NCI-H187 (cell line): ENCODE data around the gene KEL.
A peak's percentile ranks its signal among the peaks of the same experiment; 100 is the strongest.
"Not testable (repeated sequence)": the region's sequence is repeated elsewhere in the genome, so short reads cannot be mapped to it uniquely, and the experiment has no call there.

Experiments
- DNase-seq, 2 experiments: peaks; one replicate each; lab custom pipeline; 2025; lab: John Stamatoyannopoulos, UW

The KEL gene, protein sequence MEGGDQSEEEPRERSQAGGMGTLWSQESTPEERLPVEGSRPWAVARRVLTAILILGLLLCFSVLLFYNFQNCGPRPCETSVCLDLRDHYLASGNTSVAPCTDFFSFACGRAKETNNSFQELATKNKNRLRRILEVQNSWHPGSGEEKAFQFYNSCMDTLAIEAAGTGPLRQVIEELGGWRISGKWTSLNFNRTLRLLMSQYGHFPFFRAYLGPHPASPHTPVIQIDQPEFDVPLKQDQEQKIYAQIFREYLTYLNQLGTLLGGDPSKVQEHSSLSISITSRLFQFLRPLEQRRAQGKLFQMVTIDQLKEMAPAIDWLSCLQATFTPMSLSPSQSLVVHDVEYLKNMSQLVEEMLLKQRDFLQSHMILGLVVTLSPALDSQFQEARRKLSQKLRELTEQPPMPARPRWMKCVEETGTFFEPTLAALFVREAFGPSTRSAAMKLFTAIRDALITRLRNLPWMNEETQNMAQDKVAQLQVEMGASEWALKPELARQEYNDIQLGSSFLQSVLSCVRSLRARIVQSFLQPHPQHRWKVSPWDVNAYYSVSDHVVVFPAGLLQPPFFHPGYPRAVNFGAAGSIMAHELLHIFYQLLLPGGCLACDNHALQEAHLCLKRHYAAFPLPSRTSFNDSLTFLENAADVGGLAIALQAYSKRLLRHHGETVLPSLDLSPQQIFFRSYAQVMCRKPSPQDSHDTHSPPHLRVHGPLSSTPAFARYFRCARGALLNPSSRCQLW

DNA sequence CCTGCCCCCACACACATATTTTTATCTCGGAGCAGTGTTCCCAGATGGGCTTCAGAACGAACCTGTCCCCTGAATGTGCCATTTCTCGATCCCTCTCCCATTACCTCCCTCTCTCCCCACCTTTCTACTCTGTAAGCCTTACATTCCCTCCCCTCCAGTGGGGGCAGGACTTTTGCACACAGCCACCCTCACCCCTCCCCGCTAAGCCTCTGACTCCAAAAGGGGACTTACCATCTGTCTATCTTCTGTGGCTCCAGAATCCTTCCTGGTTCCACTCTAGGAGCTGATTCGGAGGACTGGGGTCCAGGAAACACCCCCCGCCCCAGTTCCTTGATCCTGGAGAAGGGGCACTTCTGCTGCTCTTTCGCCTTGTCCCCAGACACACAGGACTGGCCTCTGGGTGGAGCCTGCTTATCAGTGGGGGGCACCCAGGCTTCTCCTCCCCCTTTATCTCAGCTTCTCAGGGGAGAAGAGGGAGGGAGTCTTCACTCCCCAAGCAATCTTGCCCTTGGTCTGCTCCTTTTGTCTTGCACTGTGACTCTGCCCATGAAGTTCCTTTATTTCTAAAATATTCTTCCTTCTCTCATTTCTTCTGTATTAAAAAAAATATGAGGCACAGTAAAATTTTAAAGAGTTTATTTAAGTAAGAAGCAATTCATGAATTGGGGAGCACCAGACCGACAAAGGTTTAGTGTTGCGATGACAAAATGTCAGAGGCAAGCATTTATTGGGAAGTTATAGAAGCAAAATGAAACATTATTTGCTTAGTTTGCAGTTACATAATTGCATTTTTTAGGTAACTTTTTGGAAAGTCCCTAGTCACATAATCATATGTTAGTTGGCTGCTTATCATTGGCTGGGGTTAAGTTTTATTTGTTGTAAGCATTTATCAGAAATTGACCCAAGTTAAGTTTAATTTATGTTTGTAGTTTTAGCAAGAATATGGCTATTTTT lies at the start of gene KEL:
TSS of gene KEL (minus strand) at position 391 of the 954 bp plus-strand sequence. CDS start at position 234, 157 bp downstream.
- no peak for DNase-seq

DNA sequence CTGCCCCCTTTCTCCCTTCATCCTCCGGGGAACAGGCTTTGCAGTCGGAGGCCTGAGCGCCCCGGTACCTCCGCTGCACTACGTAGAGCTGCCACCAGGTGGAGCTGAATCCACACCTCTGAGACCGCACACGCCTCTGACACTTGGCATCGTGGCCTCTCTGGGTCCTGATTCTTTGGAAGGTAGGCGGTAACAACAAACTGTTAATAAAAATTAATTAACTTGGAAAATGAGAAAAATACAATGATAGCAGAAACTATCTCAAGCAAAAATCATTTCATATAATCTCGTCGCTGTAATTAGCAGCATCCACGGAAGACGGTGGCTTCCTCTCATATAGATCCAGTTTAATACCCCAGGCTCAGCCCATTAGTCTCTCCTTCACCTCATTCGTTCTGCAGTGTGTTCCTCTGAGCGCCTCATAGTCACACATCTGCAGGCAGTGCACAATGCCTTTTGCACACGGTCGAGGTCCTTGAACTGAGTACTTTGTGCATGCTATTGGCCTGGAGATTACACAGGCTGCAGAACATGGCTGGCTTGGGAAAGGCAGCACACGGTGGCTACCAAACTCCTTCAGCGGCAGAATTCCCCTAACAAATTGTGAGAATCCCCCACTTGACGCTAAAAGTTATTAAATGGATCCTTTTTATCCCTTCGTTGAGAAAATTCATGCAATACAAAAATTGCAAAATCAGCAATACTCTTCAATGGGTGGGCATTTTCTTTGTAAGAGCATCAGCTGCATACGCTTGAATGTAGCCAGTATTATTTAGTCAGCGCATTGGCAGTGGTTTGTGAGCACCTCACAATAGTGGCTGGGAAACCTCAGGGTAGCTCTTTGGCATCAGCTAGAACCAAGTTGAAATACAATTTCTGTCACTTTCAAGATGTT lies 46.1 kb upstream of the KEL start:
- peak; percentile 22 to 58 for DNase-seq

DNA sequence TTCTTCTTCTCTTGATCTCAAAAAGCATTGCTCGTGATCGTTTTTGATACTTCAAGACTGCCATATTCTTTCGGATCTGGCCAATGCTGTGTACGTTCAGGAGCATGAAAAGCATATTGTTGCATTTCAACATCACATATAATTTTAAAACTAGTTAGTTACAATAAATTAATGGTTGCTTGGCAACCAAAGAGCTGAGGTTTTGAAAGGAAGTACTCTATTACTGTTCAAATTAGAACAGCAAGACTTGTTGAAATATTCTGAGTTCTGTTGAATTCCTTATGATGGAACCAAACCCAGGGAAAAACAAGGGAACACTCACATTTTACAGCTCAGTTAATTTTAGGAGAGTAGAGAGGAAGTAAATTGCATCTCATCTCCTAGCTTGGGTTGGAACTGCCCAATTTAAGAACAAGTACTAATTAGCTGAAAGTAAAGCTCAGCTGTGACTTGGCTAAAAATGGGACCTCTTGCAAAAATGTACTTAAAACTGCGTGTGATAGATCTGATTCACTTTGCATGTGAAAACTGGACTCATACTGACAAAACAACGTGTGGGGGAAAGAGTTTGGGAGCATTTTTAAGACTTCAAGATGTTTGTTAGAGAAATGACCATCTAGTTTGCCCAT lies 43.6 kb upstream of the KEL start:
- DNase-seq, result no peak

DNA sequence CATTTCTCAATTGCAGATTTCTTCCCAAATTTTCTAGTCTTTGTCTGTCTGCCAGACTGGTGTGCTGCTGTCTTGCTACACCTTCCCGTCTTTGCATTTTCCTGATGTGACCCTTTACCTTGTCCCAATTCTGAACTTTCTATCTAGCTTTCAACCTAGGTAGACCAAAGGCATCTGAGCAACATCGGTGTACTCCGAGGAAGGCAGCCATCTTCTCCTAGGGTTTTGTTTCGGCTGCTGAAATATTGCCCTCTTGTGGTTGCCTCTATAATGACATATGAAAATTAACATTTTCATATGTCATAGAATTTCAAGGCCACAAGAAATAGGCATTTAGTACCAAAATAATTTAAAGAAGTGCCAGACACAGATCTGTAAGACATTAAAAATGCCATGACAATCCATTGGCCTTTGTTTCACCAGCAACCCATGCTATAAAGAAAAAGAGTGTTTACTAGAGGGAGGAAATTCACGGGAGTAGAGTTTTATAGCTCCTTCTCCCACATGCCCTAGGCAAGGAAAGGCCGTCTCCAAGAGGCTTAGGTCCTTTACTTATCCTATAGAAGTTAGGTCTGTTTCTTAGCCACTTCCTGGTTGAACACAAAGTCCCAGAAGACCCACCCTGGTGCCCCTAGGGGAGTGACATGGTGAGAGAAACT lies 41.4 kb upstream of the KEL start:
- no peak for DNase-seq

DNA sequence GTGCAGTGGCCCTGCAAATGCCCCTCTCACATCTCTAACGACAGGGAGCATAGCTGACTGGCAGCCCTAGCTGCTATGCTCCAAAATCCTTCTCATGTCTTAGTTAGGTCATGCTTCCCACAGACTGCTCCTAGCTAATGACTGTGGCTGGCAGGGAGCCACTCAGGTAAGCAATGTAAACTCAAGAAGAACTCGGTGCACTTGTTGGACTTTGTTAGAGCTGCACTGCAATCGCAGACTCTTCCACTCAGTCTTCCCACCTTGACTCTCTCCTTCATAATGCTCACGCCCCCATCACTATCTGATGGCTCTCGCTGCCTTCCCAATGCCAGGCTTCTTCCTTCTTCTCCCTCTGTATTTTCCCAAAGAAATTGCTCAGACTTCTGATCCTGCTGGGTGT lies 40.7 kb upstream of the KEL start:
- no peak for DNase-seq

DNA sequence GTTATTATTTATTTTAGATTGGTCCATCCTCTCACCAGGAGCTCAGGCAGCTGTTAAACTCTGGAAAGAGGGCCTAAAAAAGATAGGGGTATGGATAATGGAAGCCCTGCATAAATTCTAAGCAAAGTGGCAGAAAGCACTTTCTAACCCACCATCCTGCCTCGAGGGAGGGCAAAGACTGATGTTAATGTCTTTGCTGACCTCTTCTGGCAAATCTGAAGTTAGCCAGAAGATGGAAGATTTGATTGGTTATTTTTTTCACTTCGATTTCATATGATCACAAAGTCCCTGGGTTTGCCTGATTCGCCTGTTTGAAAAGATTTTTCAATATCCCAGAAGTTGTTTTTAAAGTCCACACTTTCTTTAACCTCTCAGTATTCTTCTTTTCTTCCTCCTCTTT lies 39.9 kb upstream of the KEL start:
- no peak for DNase-seq

DNA sequence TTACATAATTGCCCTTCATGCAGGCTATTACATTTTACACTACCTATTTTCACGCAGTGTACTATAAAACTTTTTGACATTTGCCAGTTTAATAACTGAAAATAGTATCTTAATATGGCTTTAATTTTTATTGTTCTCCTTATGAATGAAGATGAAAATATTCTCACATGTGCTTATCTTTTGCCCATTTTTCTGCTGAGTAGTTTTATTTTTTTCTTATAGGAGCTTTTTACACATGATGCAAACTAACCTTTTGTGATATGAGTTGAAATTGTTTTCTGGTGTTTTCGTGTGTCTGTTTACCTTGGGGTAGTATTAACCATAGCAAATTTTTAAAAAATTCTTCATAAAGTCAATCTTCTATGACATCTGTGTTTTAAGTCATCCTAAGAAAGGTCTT lies 38.5 kb upstream of the KEL start:
- DNase-seq, result no peak

DNA sequence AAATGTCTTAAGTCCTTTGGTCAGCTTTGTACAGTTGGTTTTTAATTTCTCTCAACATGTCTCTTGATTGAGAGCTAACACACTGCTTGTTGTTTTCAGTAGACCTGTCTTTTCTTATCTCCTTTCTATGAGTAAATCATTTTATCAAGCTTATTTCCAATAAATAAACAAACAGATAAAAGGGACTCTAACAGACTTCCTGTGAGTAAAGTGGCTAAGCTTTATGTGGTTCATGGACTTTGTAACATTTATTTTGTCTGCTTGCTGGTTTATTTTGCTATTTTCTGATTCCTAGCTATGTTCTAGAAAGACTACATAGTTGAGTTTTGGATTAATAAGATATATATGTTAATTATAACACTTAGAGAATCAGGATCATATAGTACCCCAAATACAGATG lies 37.6 kb upstream of the KEL start:
- no peak for DNase-seq

DNA sequence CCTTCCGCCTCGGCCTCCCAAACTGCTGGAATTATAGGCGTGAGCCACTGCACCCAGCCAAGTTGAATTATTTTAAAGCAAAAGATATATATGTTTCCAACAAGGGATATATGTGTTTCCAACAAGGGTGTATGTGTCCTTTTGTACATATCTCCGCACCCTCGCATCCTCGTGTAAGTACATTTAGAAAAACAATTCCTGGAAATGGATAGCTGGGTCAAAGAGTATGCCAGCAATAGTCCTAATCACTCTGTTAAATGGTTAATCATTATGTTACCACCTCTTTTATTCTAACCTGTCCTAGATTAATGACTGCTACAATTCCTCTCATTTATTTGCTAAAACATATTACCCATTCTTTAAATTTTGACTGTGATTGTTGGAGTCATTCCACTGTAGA lies 36.8 kb upstream of the KEL start:
- DNase-seq, result no peak

DNA sequence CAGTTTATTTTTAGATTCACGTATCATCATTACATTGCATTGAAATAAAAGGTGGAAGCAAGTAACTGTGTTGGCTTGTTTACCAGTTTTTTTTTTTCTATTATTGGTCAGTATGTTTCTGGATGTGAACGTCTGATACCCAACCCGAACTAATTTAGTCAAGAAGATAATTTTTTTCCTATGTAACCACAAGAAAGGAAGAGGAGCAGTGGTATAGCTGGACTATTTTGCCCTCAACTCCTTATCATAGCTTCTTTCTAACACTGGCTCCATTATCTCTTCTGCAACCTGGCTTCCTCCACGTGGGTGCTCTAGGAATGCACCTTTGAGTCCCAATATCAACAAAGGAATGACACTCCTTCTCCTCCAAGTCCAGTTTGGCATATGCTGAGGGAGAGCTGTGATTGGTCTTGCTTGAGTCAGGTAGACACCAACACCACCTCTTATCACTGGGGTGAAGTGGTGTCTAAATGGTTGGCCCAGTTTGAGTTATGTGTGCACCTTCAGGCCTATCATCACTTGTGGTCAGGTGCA lies 35.4 kb upstream of the KEL start:
- no peak for DNase-seq

DNA sequence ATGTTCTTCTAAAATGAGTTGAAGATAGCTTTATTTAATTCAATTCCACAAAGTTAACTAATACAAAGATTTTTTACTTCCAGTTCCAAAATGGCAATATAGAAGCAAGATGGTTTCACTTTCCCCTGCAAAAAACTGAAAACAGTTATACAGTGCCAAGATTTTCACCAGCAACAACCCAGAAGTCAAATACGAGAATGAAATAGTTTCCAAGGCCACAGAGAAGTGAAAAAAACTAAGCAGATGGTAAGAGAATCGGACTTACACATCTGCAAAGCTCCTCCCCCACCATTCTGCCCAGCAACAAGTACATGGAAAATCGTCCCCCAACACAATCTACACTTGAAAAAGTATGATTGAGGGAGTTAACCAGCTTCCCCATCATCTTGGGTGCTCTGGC lies 30.3 kb upstream of the KEL start:
- no peak for DNase-seq

DNA sequence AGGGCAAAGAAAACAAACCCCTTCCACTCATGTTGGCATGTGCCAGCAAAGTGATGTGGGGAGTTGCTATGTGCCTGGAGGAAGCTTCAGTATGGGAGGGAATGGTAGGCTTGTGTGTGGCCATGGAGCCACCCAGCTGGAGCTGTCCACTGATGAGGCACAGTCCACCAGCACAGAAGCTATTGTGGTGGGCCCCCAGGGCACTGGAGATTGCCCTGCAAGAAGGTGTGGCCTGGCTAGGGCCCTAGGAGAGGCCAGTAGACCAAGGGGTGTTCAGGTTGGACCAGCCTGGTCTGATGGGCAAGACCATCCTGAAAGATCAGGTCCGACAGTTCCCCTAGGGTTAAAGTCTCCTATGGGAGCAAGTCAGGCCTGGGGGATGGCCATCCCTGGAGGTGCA lies 22.1 kb upstream of the KEL start:
- DNase-seq, result no peak

DNA sequence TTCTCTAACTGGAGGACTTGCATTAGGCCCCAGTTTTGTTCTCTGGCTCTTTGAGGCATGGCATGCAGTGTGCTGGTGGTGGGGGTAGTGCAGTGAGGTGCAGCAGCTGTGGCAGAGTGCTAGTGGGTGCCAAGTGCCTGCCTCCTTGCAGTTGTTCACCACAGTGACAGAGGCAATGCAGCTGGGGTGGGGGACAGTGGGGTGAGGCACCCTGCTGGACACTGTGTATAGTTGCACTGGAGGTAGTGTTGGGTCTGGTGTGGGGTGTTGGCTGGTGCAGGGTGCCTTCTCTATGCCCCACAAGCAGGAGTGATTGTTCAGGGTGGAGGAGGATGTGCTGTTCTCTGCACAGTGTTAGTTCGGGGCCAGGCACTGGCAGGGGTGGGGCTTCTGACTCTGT lies 21.7 kb upstream of the KEL start:
- DNase-seq, result no peak

DNA sequence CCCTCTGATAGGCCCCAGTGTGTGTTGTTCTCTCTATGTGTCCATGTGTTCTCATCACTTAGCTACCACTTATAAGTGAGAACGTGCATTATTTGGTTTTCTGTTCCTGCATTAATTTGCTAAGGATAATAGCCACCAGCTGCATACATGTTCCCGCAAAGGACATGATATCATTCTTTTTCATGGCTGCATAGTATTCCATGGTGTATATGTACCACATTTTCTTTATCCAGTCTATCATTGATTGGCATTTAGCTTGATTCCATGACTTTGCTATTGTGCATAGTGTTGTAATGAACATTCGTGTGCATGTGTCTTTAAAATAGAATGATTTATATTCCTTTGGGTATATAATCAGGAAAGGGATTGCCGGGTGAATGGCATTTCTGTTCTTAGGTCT lies 16.2 kb upstream of the KEL start:
- DNase-seq, result not testable (repeated sequence)

DNA sequence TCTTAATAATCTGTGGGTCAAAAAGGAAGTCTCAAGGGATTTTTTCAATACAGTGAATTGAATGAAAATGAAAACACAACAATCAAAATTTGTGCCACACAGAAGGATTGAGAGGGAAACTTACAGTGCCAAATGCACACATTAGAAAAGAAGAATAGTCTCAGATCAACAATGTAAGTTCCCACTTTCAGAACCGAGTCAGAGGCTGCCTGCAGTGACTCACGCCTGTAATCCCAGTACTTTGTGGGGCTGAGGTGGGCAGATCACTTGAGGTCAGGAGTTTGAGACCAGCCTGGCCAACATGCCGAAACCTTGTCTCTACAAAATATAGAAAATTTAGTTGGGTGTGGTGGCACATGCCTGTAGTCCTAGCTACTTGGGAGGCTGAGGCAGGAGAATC lies 12.5 kb upstream of the KEL start:
- DNase-seq, result no peak

DNA sequence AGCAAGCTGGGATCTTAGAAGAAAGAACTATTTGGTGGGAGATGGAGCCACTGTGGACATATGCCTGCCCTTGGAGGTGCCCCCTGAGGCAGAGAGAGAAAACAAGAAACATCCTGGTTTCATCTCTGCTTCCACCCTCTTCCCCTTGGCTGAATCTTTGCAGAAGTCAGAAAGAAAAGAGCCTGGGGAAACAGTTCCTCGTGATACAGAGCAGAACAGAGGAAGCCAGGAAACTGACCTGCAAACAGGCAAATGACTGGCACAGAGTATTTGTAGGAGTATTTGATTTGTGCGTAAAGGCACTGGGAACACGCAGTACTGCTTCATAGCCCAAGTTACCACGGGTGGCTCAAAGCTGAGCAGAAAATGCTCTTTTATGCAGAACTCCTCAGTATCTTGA lies 7.0 kb upstream of the KEL start:
- DNase-seq, result no peak

DNA sequence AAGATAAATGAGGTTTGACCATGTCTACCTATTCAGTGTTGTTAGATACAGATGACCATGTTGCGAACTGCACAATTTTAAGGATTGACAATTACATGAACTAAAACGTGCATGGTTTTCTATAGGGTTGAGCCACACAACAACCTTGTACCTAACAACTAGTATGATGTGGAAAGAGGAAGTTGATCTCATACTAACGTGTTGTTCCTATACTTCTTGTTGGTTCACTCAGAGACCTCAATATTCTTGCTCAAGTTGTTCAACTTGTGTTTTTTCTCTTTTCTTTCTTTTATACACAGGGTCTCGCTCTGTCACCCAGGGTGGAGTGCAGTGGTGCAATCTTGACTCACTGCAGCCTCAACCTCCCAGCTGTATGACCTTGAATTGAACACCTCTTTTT lies 6.1 kb upstream of the KEL start:
- DNase-seq, result no peak

DNA sequence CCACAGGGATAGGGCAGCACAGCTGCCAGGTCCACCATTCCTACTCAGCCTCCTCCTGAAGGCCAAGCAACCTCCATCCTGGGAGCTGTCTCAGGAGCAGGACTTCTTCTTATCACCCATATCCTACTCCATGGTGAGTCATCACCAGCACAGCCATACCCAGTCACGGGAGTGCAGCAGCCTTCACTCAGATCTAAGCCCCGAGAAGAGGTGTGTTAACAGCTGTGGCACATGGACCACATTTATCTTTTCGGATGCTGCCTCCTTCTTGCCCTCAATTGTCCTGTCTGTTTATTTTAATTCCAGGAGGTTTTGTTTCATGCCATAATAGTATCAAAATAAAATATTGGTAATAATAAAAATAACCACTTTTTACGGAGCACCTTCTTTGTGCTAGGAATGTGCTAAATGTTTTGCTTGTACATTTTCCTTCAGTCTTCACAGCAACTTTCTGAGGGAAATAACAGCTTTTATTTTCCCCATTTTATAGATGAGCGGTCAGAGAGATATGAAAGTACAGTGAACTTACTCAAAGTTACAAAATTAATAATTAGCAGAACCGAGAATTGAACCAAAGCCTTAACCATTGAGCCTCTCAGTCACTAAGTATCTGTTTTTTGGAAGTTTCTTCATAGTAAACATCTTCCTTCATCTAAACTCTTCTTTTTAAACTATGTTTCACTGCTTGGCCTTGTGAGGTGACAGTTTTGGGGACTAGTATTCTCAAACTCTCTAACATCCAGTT lies 2.5 kb upstream of the KEL start:
- DNase-seq, result no peak

DNA sequence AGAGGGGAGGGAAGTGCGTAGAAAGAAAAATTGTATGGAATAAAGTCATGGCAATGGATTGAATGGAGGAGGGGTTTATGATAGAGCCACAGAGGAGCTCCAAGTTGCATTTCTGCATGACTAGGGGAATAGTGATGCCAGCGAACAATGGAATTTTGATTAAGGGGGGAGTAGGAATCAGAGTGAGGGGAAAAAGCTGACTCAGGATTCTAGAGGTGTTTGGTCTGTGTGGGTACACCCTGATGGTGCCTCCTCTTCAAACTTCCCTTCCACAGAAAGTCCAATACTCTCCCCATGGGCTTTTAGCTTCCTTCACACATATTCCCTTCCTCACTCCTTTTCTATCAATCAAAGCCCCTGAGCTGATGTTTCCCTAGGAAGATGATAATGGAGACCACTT lies 1.8 kb upstream of the KEL start:
- DNase-seq, result no peak
